ENCODE measurements around the gene ZNF512B. TPM values are rescaled to one million over a fixed set of nuclear protein-coding genes. Genes with fewer than 3 reads are reported as not detected.
"Not testable (repeated sequence)": the region's sequence is repeated elsewhere in the genome, so short reads cannot be mapped to it uniquely, and the experiment has no call there.

The ZNF512B gene
- total RNA-seq, 2 experiments from 2014 or later: 19.3 to 21.4 TPM

DNA sequence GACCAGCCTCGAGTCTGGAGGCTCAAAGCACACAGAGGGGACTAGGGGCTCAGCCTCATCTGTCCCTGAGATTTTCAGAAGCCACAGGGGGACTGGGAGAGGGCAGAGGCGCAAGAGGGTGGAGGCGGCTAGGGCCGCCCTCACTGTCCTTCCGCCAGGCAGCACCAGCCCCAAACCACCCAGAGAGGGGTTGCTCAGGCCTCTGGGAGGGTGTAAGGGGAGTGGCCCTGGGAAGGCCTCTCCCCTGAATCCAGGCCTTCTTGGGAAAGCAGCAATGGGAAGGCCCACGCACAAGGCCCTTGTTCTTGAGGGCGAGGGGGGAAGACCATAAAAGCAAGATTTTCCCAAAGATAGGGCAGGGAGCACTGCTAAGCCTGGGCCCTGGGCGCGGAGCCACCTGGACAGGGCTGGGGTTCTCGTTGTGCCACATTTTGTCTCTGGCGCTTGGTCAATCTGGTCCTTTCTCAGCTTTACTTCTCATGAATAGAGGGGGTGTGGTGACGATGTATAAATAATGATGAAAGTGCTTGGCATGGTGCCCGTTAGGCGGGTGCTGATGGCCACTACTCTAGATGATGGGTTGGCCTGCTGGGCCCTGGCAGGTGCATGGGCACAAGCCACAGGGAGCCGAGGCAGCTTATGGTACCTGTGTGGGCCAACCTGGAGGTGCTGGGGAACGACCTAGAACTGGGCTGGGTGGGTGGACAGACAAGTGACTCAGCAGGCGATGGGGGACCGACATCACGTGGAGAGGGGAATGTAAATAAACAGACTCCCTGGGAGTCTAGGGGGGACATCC is 4.9 kb upstream of the ZNF512B start:
- DNase-seq: no peak
- no peak overlapping the region for H3K4me3 Mint-ChIP-seq
- H3K27me3 Mint-ChIP-seq: peaks cover 2% of the 10 kb centered on the region
- peaks cover 44% of the 10 kb centered on the region for H3K4me1 Mint-ChIP-seq
- ChIA-PET POLR2A (no interaction called here), CTCF (interaction anchor here (0.6 to 1.8 kb wide), 14 partner anchors 11 to 436 kb away, joined by 3 to 10 read pairs (median 3); partner anchors contain the start of gene C20orf204)
- no peaks in the 10 kb centered on the region for H3K9me3 Mint-ChIP-seq
- H3K36me3 Mint-ChIP-seq (ENCODE audit: low read depth): peaks cover 15% of the 10 kb centered on the region
- no peak overlapping the region for H3K27ac Mint-ChIP-seq

DNA sequence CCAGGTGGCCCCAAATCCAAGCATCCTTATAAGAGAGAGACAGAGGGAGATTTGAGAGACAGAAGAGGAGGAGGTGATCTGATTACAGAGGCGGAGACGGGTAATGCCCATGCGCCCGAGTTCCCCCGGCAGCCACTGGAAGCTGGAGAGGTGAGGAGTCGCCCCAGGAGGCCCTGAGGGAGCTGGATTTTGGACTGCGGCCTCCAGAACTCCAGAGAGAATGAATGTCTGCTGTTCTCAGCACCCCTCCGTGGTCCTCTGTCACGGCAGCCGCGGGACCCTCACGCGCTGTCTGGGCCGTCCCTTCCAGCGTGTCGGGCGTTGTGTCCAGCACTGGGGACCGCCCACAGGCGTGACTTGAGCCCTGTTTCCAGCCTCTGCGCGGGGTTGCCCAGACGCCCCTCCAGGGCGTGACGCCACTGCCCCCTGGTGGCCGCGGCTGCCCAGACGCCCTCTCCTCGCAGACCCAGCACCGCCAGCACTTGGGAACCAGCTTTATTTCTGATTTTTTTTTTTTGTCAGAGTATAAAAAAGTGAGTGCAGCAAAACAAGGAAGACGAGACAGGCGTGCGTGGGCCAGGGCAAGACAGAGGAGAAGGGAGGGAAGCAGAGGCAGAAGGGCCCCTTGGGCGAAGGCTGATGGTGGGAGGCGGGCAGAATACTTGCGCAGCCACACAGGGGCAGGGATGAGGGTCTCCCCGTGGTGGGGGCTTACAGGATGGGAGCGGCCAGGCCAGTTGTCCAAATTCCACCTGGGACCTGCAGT is 4.1 kb upstream of the ZNF512B start:
- peaks cover 47% of the 10 kb centered on the region for H3K4me1 Mint-ChIP-seq
- POLR2A ChIA-PET: no interaction called here
- peak; percentile 77 for DNase-seq
- CTCF ChIA-PET: interaction anchor here (0.6 to 1.8 kb wide), 17 partner anchors 10 to 435 kb away, joined by 3 to 10 read pairs (median 3); partner anchors contain the start of gene C20orf204
- peaks cover 2% of the 10 kb centered on the region for H3K27me3 Mint-ChIP-seq
- H3K9me3 Mint-ChIP-seq: no peaks in the 10 kb centered on the region
- H3K4me3 Mint-ChIP-seq: no peak overlapping the region
- peaks cover 15% of the 10 kb centered on the region for H3K36me3 Mint-ChIP-seq (ENCODE audit: low read depth)
- H3K27ac Mint-ChIP-seq: no peak overlapping the region

DNA sequence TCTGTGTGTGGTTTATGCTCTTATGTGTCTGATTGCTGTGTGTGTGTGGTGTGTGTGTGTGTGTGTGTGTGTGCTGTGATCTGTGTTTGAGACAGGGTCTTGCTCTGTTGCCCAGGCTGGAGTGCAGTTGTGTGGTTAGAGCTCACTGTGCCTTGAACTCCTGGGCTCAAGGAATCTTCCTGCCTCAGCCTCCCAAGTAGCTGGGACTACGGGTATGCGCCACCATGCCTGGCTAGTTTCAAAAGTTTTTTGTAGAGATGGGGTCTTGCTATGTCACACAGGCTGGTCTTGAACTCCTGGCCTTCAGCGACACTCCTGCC is 3.4 kb upstream of the ZNF512B start:
- Mint-ChIP-seq H3K27me3 (peaks cover 2% of the 10 kb centered on the region), H3K4me1 (peaks cover 50% of the 10 kb centered on the region), H3K27ac (no peak overlapping the region), H3K9me3 (no peaks in the 10 kb centered on the region), H3K4me3 (no peak overlapping the region), H3K36me3 (ENCODE audit: low read depth) (peaks cover 15% of the 10 kb centered on the region)
- no peak for DNase-seq
- ChIA-PET CTCF (interaction anchor here (0.6 to 1.8 kb wide), 10 partner anchors 9 to 428 kb away, joined by 3 to 10 read pairs (median 3); no protein-coding TSS in a partner anchor), POLR2A (no interaction called here)

DNA sequence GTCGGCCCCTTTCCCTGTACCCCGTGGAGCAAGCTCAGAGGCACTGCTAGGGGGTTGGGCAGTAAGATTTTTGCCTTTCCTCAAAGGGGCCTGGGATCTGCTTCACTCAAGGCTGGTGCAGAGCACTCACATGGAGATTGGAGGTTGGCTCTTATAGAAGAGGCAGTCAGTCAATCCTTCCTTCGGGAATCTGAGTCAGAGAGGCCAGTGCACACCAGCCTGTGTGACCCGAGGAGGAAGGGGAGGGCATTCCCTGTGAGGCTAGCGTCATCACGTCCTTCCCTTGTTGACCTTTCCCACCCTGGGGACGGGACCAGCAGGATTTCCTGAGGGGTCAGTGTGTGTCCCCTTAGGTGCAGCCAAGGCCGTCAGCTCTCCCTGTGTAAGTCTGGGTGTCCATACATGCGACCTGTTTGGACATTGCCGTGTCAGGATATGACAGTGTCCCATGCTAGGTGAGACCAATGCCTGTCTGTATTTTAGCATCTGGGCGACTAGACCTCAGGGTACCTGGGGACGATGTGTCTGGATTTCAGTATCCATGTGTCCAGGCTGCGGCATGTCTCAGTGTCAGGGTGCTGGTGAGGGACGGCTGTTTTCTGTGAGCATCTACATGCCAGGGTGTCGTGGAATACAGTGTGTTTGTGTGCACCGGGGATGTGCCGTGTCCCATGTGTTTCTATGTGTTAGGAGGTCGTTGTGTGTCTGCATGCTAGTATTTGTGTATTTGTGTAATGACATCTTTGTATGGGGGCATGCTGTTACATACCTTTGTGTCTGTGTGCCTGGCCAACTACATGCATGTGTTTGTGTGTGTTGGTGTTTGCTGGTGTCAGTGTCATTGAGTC is 2.8 kb upstream of the ZNF512B start:
- ChIA-PET POLR2A (no interaction called here), CTCF (interaction anchor here (1.1 to 1.8 kb wide), 3 partner anchors 8 to 81 kb away, joined by 3 to 9 read pairs (median 3); no protein-coding TSS in a partner anchor)
- Mint-ChIP-seq H3K9me3 (no peaks in the 10 kb centered on the region), H3K4me1 (peaks cover 47% of the 10 kb centered on the region), H3K4me3 (no peak overlapping the region), H3K27ac (no peak overlapping the region), H3K36me3 (ENCODE audit: low read depth) (peaks cover 15% of the 10 kb centered on the region), H3K27me3 (peaks cover 2% of the 10 kb centered on the region)
- DNase-seq: no peak

DNA sequence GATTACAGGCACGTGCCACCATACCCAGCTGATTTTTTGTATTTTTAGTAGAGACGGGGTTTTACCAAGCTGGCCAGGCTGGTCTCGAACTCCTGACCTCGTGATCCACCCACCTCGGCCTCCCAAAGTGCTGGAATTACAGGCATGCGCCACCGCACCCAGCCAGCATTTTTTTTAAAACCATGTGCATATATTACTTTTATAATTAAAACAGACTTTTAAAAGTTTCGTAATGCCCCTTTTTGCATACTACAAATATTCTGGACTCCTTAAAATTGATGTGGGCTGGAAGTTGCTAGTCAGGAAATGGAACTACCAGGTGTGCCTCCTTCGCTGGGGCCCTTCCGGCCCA is 2.2 kb upstream of the ZNF512B start:
- H3K36me3 Mint-ChIP-seq (ENCODE audit: low read depth): peaks cover 15% of the 10 kb centered on the region
- H3K27me3 Mint-ChIP-seq, H3K4me3 Mint-ChIP-seq, H3K9me3 Mint-ChIP-seq, POLR2A ChIA-PET, H3K27ac Mint-ChIP-seq, DNase-seq: not testable (repeated sequence)
- CTCF ChIA-PET: interaction anchor here (0.7 to 1.1 kb wide), 2 partner anchors 8 to 451 kb away, joined by 3 read pairs; no protein-coding TSS in a partner anchor
- H3K4me1 Mint-ChIP-seq: peaks cover 41% of the 10 kb centered on the region

DNA sequence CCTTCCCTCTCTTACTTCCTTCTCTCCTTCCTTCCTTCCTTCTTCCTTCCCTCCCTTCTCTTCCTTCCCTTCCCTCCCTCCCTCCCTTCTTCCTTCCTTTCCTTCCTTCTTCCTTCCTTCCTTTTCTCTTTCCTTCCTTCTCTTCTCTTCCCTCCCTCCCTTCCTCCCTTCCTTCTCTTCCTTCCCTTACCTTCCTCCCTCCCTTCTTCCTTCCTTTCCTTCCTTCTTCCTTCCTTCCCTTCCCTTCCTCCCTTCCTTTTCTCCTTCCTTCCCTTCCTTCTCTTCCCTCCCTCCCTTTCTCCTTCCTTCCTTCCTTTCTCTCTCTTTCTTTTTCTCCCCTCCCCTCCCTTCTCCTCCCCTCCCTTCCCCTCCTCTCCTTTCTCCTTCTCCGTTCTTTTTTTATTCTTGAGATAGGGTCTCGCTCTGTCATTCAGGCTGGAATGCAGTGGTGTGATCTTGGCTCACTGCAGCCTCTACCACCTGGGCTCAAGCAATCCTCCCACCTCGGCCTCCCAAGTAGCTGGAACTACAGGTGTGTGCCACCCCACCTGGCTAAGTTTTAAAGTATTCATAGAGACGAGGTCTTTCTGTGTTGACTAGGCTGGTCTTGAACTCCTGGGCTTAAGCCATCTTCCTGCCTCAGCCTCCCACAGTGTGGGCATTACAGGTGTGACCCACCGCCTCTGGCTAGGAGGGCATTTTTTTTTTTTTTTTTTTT is 1.1 kb upstream of the ZNF512B start:
- peak overlapping the region; percentile 41 for H3K27ac Mint-ChIP-seq

DNA sequence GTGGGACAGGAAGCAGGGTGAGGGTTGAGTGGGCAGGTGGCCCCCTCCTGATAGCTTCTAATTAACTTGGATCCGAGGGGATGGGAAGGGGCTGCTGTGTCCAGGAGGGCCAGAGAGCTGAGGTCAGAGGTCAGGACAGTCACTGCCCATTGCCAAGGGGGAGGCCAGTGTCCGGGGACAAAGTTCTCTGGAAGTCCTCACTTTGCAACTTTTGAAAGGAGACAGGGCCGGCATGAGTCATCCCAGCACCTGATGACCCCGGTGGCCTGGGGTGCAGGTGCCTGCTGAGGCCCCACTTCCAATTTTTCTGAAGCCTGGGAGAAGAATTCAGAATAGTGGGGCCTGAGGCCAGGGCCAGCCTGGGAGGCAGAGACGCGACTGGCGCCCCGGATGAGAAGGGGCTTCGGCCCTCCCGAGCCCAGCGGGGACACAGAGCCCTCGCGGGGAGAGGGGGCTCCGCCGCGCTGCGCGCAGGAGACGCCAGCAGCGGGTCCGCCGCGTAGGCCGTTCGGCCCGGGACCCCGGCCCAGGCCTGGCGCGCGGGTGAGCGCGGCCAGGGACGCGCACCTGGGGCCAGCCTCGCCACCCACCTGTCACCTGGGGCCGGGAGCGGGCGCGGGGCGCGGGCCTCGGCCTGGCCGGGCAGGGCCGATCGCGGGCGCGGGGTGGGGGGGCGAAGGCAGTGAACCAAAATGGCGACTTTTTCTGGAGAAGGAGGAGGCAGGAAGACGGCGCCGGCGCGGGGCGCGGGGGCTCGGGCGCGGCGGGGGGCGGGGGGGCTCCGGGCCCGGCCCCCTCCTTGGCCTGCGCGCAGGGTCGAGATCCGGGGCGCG is 586 bp downstream of the ZNF512B start:
- peaks cover 29% of the 10 kb centered on the region for H3K4me1 Mint-ChIP-seq
- H3K27me3 Mint-ChIP-seq: peaks cover 2% of the 10 kb centered on the region
- peak overlapping the region; percentile 79 for H3K4me3 Mint-ChIP-seq
- peaks cover 4% of the 10 kb centered on the region for H3K36me3 Mint-ChIP-seq (ENCODE audit: low read depth)
- CTCF ChIA-PET: interaction anchor here (1.3 kb wide), 2 partner anchors 11 to 26 kb away, joined by 3 to 5 read pairs; partner anchors contain the start of gene PRPF6
- POLR2A ChIA-PET: no interaction called here
- peak overlapping the region; percentile 87 for H3K27ac Mint-ChIP-seq
- no peaks in the 10 kb centered on the region for H3K9me3 Mint-ChIP-seq
- DNase-seq: peak; percentile 40

More for the DNA sequence above, 1.1 kb upstream of the ZNF512B start:
- Mint-ChIP-seq H3K27me3 (peaks cover 2% of the 10 kb centered on the region), H3K36me3 (ENCODE audit: low read depth) (peaks cover 7% of the 10 kb centered on the region), H3K9me3 (no peaks in the 10 kb centered on the region), H3K4me1 (peaks cover 30% of the 10 kb centered on the region), H3K4me3 (peak overlapping the region; percentile 61)
- CTCF ChIA-PET: interaction anchor here (0.7 to 1.1 kb wide), 2 partner anchors 9 to 450 kb away, joined by 3 read pairs; no protein-coding TSS in a partner anchor
- no peak for DNase-seq
- POLR2A ChIA-PET: no interaction called here

DNA sequence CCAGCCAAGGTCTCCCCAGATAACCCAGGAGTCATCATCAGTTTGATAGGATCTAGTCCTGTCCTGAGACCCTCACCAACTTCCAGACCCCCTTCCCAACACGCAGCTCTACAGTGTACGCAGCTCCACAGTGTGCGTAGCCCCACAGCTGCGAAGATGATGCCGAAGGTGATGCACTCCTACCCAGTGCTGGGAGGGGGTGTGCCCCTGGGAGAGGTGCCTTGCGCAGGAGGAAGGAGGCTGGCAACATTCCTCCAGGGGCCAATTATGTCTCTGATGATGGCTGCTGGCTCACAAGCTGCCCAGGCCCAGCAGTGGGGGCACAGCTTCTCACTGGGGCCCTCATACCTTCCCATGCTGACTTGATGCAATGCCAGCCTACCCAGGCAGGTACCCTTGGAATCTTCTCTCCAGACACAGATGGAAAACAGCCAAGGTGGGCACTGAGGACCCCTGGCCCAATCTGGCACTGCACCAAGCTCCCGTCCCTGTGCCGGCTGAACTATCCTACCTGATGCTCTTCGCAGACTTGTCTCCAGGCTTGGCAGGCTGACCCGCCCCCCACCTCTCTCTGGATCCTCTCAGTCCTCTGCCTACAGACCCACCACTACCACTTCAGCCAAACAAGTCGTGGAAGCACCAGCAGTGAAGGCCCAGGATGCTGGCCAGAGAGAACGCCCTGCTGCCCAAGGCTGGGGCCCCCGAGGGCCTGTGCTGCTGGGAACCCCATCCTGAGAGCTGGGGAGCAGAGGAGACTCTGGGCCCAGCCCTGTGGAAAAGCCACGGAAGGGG is 1.4 kb downstream of the ZNF512B start:
- peaks cover 23% of the 10 kb centered on the region for H3K4me1 Mint-ChIP-seq
- peak overlapping the region; percentile 79 for H3K4me3 Mint-ChIP-seq
- POLR2A ChIA-PET: interaction anchor here (0.5 kb wide), 1 partner anchor 326 kb away, joined by 5 read pairs; no protein-coding TSS in a partner anchor
- no peaks in the 10 kb centered on the region for H3K9me3 Mint-ChIP-seq
- peaks cover 2% of the 10 kb centered on the region for H3K27me3 Mint-ChIP-seq
- peak overlapping the region; percentile 87 for H3K27ac Mint-ChIP-seq
- DNase-seq: no peak
- CTCF ChIA-PET: interaction anchor here (1.0 to 2.0 kb wide), 4 partner anchors 12 to 430 kb away, joined by 3 to 6 read pairs (median 4); partner anchors contain the start of genes PRPF6, PTK6 and UCKL1
- H3K36me3 Mint-ChIP-seq (ENCODE audit: low read depth): peaks cover 1% of the 10 kb centered on the region

DNA sequence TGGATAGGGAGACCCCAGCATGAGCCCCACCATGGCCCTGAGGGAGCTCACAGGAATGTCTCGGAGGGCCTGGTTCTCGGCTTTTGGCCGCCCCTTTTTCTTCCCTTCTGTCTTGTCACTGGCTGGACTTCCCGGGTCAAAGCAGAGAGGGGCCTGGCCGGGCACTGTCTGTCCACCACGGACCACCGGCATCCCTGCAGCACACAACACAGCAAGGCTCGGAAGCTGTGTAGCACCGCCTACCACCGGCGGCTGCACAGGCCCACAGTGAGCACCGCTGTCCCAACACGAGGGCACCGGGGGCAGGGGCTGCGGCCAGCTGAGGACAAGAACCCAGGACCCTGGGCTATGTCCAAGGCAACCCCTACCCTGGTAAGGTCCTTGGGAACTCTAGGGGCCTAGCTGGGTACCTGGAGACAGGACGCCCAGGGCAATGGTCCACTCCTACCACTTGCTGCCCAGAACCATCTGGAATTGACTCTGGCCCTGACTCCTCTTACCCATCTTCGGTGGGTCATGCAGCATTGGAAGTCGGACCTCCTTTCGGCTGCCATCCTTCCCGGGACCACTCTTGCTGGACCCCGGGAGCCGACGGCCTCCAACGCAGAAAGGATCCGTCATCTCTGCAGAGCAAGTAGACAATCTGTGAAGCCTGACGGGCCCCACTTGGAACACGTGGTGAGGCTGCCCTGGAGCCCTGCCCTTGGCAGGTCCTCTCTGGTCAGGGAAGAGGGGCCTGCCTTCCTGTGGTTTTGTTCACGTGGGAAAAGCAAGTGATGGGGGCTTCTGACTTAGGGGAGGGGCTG is 2.2 kb downstream of the ZNF512B start:
- peaks cover 3% of the 10 kb centered on the region for H3K36me3 Mint-ChIP-seq (ENCODE audit: low read depth)
- no peak for DNase-seq
- H3K4me1 Mint-ChIP-seq: peaks cover 23% of the 10 kb centered on the region
- H3K4me3 Mint-ChIP-seq: peak overlapping the region; percentile 79
- no peaks in the 10 kb centered on the region for H3K9me3 Mint-ChIP-seq
- ChIA-PET POLR2A (no interaction called here), CTCF (interaction anchor here (0.9 to 2.0 kb wide), 5 partner anchors 11 to 429 kb away, joined by 3 to 6 read pairs (median 3); partner anchors contain the start of genes PRPF6, PTK6 and UCKL1)
- H3K27ac Mint-ChIP-seq: peak overlapping the region; percentile 41
- H3K27me3 Mint-ChIP-seq: peaks cover 2% of the 10 kb centered on the region

DNA sequence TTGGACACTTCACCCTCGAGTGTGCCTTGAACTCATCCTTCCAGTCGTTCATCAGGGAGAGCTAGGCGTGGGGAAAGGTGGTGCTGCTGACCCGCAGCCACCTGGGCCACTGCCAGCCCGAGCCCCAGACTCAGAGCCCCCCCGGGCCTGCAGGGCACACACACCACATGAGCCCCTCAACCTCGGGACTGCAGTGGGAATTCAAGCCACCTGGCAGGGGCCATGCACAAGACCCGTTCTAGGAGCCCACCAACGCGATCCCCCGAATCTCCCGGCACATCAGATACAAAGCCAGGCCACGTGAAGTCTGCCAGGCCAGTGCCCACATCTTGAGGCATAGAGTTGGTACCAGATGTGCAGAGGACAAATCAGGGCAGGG is 2.8 kb downstream of the ZNF512B start:
- Mint-ChIP-seq H3K27ac (no peak overlapping the region), H3K4me3 (no peak overlapping the region), H3K9me3 (no peaks in the 10 kb centered on the region), H3K27me3 (peaks cover 2% of the 10 kb centered on the region), H3K4me1 (peaks cover 18% of the 10 kb centered on the region), H3K36me3 (ENCODE audit: low read depth) (peaks cover 4% of the 10 kb centered on the region)
- CTCF ChIA-PET: interaction anchor here (0.8 to 2.0 kb wide), 3 partner anchors 13 to 429 kb away, joined by 3 to 6 read pairs (median 3); partner anchors contain the start of gene PTK6
- no peak for DNase-seq
- POLR2A ChIA-PET: no interaction called here
